ENCODE data around the gene MYL12B. TPM values are rescaled to one million over a fixed set of nuclear protein-coding genes. Genes with fewer than 3 reads are reported as not detected.
"Not testable (repeated sequence)": the region's sequence is repeated elsewhere in the genome, so short reads cannot be mapped to it uniquely, and the experiment has no call there.

Gene MYL12B
- total RNA-seq, 3 donors from 2014 or later (not counting 1 experiment from before 2014, with no cell fraction given): 204 to 214 (median 210) TPM

DNA sequence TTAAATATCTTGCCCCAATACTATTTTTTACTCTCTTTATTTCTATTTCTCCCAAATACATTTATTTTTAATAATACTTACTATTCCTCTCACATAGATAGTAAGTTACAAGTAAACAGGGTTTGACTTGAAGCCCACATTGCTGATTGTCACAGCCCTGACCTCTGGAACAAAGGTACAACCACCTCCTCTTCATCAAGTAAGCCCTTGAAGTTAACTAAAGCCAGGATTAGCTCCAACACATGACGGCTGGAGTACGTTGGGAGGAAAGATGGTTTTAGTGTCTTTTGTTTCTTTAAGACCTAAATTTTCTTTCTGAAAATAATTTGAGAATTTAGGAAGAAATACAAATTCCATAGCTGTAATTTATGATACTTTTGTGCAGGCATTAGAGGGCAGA lies 43.1 kb upstream of the MYL12B start:
- H3K36me3 Mint-ChIP-seq: no peaks in the 10 kb centered on the region
- H3K27me3 ChIP-seq (ENCODE audit: control insufficient read depth, insufficient read depth, low read length): no peaks in the 10 kb centered on the region
- H3K27ac ChIP-seq (ENCODE audit: low read length): no peak overlapping the region
- peaks cover 0 to 4% of the 10 kb centered on the region in 2 donors for H3K4me1 Mint-ChIP-seq
- no peaks in the 10 kb centered on the region for H3K27me3 Mint-ChIP-seq (ENCODE audit: low read depth in 2 of 2)
- no peak for ATAC-seq
- H3K9me3 ChIP-seq (ENCODE audit: control insufficient read depth, insufficient read depth, low read length): no peaks in the 10 kb centered on the region
- WGBS (ENCODE audit: insufficient coverage): 79% methylated on average over 2 of the region's 2 CpGs
- no peak for DNase-seq
- no peak overlapping the region for H3K4me3 ChIP-seq (ENCODE audit: low read length)
- H3K27ac Mint-ChIP-seq: no peak overlapping the region
- H3K4me1 ChIP-seq (ENCODE audit: control insufficient read depth, insufficient read depth, low read length): no peaks in the 10 kb centered on the region
- TF ChIP-seq, protein P1, sequence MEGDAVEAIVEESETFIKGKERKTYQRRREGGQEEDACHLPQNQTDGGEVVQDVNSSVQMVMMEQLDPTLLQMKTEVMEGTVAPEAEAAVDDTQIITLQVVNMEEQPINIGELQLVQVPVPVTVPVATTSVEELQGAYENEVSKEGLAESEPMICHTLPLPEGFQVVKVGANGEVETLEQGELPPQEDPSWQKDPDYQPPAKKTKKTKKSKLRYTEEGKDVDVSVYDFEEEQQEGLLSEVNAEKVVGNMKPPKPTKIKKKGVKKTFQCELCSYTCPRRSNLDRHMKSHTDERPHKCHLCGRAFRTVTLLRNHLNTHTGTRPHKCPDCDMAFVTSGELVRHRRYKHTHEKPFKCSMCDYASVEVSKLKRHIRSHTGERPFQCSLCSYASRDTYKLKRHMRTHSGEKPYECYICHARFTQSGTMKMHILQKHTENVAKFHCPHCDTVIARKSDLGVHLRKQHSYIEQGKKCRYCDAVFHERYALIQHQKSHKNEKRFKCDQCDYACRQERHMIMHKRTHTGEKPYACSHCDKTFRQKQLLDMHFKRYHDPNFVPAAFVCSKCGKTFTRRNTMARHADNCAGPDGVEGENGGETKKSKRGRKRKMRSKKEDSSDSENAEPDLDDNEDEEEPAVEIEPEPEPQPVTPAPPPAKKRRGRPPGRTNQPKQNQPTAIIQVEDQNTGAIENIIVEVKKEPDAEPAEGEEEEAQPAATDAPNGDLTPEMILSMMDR (IDR thresholded peaks at IDR 0.05): no peak
- intact Hi-C loops (cut with micrococcal nuclease): no loop called here
- H3K9me3 Mint-ChIP-seq: no peaks in the 10 kb centered on the region
- H3K36me3 ChIP-seq (ENCODE audit: control insufficient read depth, insufficient read depth, low read length): no peaks in the 10 kb centered on the region
- no peak overlapping the region for H3K4me3 Mint-ChIP-seq

DNA sequence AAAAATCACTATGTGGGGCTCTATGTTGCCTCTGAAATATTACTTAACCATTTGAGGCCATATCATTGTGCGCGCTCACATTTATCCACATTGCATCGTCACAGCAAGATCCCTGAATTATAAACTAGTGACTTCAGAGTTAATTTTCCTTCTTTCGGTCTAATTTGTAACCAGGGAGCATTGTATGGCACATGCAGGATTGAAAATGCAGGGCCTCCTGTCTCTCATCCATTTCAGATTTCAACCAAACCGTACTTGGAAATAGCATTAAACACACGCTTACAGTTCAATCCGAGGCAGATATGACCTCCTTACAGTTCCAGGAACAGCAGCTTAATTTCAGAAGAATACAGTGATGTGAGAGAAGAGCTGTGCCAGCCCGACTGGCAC lies 42.7 kb upstream of the MYL12B start:
- Histone ChIP-seq H3K9me3 (ENCODE audit: control insufficient read depth, insufficient read depth, low read length) (no peaks in the 10 kb centered on the region), H3K27me3 (ENCODE audit: control insufficient read depth, insufficient read depth, low read length) (no peaks in the 10 kb centered on the region), H3K4me3 (ENCODE audit: low read length) (no peak overlapping the region), H3K27ac (ENCODE audit: low read length) (no peak overlapping the region), H3K4me1 (ENCODE audit: control insufficient read depth, insufficient read depth, low read length) (no peaks in the 10 kb centered on the region), H3K36me3 (ENCODE audit: control insufficient read depth, insufficient read depth, low read length) (no peaks in the 10 kb centered on the region)
- 88% methylated on average over 8 of the region's 8 CpGs for WGBS (ENCODE audit: insufficient coverage)
- Mint-ChIP-seq H3K27me3 (ENCODE audit: low read depth in 2 of 2) (no peaks in the 10 kb centered on the region), H3K27ac (no peak overlapping the region), H3K4me1 (peaks cover 0 to 4% of the 10 kb centered on the region in 2 donors), H3K9me3 (no peaks in the 10 kb centered on the region), H3K4me3 (no peak overlapping the region), H3K36me3 (no peaks in the 10 kb centered on the region)
- ATAC-seq (no peak), DNase-seq (no peak)
- TF ChIP-seq, protein P1 (IDR thresholded peaks at IDR 0.05): no peak
- intact Hi-C loops (cut with micrococcal nuclease): no loop called here

DNA sequence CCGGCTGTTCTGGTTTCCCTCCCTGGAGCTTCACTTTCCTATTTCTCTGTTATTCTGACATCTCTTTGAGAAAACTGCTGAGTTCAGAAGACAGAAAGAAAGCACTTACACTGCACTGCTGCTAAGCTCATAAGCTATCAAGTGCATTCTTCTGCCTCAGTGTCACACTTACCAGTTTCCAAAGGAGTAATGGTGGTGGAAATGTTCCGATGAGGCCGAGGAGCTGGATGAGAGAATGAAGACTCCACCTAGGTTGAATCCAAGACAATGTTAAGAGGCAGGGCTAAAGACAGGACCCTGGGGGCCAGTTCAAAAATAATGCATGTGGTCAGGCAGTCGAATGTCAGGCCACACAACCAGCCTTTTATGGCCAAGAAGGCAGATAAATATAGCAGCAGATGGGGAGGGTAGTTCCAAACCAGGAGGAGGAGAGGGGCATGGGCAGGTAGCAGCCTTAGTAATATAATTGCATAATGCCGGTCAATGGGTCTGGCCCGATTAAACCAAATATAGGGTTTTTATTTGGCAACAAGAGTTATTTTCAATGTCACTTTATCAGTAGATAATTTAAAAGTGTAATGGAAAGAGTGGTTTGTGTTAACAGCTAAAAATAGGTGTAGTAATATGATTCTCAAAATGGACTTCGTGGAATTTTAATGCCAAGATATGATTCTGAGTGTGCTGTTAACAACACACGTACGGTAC lies 42.1 kb upstream of the MYL12B start, which contains the start of gene MYOM1:
Gene MYOM1, minus strand, starts transcription at position 338 of the 705 bp plus-strand sequence. CDS start 4,745 bp downstream, outside the sequence.
- Histone ChIP-seq H3K27me3 (ENCODE audit: control insufficient read depth, insufficient read depth, low read length) (no peaks in the 10 kb centered on the region), H3K4me3 (ENCODE audit: low read length) (no peak within 1 kb of the TSS), H3K36me3 (ENCODE audit: control insufficient read depth, insufficient read depth, low read length) (no peaks in the 10 kb centered on the region), H3K4me1 (ENCODE audit: control insufficient read depth, insufficient read depth, low read length) (no peaks in the 10 kb centered on the region), H3K9me3 (ENCODE audit: control insufficient read depth, insufficient read depth, low read length) (no peaks in the 10 kb centered on the region), H3K27ac (ENCODE audit: low read length) (no peak within 1 kb of the TSS)
- Mint-ChIP-seq H3K9me3 (no peaks in the 10 kb centered on the region), H3K36me3 (no peaks in the 10 kb centered on the region), H3K27ac (no peak within 1 kb of the TSS), H3K27me3 (ENCODE audit: low read depth in 2 of 2) (no peaks in the 10 kb centered on the region), H3K4me1 (peaks cover 0 to 4% of the 10 kb centered on the region in 2 donors), H3K4me3 (no peak within 1 kb of the TSS)
- ATAC-seq (no peak), DNase-seq (no peak)
- 81% methylated on average over 9 of the region's 9 CpGs for WGBS (ENCODE audit: insufficient coverage)
- intact Hi-C loops (cut with micrococcal nuclease): no loop called here
- TF ChIP-seq, protein P1 (IDR thresholded peaks at IDR 0.05): no peak

DNA sequence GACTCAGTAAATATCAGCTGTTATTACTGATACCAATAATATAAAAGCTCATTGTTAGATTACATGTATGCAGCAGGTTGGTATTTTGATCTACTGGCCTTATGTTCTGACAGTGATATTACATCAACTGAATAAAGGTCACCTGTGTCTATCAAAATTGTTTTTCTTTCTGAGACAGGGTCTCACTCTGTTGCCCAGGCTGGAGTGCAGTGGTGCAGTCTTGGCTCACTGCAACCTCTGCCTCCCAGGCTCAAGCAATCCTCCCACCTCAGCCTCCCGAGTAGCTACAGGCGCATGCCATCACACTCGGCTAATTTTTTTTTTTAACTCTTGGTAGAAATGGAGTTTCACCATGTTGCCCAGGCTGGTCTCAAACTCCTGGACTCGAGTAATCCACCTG lies 41.1 kb upstream of the MYL12B start:
- DNase-seq; H3K27me3 ChIP-seq (ENCODE audit: control insufficient read depth, insufficient read depth, low read length); H3K27ac Mint-ChIP-seq; H3K9me3 ChIP-seq (ENCODE audit: control insufficient read depth, insufficient read depth, low read length); H3K4me3 ChIP-seq (ENCODE audit: low read length); H3K27ac ChIP-seq (ENCODE audit: low read length); intact Hi-C loops (cut with micrococcal nuclease); H3K4me1 ChIP-seq (ENCODE audit: control insufficient read depth, insufficient read depth, low read length); H3K4me3 Mint-ChIP-seq; H3K36me3 Mint-ChIP-seq; ATAC-seq; H3K9me3 Mint-ChIP-seq; H3K36me3 ChIP-seq (ENCODE audit: control insufficient read depth, insufficient read depth, low read length); H3K27me3 Mint-ChIP-seq (ENCODE audit: low read depth in 2 of 2); H3K4me1 Mint-ChIP-seq: not testable (repeated sequence)
- 93% methylated on average over 4 of the region's 4 CpGs for WGBS (ENCODE audit: insufficient coverage)

Data from natural killer cell (primary cell).